Liver (tissue), 3 donors: ENCODE results near the gene BRIP1.

Experiments used
- EGR1 ChIP-seq, 2 donors: IDR thresholded peaks; 2 replicates each; pipeline ENCODE4 v1.6.1; 2016 to 2018; ENCODE audit warnings: antibody characterized with exemption in 2 of 2, low read depth in 2 of 2
- FOXA1 ChIP-seq: IDR thresholded peaks from 2 replicates; pipeline ENCODE4 v1.6.1; 2016; ENCODE audit warnings: antibody characterized with exemption
- HNF4G ChIP-seq: IDR thresholded peaks from 2 replicates; pipeline ENCODE4 v1.6.1; 2016; ENCODE audit warnings: antibody characterized with exemption
- TAF1 ChIP-seq: conservative IDR thresholded peaks from 2 replicates; pipeline ENCODE4 v1.6.1; 2016; ENCODE audit warnings: antibody characterized with exemption, mild to moderate bottlenecking
- TF ChIP-seq, protein P1 (sequence below): fragments of 150-350 bp; IDR thresholded peaks from 2 replicates; pipeline ENCODE4 v1.5.1; 2017; ENCODE audit warnings: improper control_type of control experiment, low read depth, low read length; ENCODE audit not compliant: missing input control
- TF ChIP-seq, protein P2 (sequence below): IDR thresholded peaks from 2 replicates; pipeline ENCODE4 v1.6.1; 2016; ENCODE audit warnings: antibody characterized with exemption, mild to moderate bottlenecking
- donor health status: healthy.
- donor health status: healthy.

DNA sequence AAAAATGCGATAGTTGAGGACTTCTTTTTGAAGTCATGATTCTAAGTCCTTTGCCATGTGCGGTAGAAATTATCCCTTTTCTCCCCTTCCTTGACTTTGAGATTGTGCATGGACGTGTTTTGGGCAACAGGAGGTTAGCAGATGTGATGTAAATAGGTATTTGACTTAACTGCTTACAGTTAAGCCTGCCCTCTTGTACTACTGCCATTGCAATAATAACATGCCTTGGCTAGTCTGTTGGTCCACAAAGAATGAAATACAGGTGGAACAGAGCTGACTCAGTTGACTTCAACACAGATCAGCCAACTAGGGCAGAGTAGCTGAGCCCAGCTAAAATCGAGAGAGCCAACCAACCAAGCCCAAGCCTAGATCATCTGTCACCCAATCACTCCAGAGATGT lies 125.5 kb downstream of the BRIP1 start:
- TF ChIP-seq, protein P1, sequence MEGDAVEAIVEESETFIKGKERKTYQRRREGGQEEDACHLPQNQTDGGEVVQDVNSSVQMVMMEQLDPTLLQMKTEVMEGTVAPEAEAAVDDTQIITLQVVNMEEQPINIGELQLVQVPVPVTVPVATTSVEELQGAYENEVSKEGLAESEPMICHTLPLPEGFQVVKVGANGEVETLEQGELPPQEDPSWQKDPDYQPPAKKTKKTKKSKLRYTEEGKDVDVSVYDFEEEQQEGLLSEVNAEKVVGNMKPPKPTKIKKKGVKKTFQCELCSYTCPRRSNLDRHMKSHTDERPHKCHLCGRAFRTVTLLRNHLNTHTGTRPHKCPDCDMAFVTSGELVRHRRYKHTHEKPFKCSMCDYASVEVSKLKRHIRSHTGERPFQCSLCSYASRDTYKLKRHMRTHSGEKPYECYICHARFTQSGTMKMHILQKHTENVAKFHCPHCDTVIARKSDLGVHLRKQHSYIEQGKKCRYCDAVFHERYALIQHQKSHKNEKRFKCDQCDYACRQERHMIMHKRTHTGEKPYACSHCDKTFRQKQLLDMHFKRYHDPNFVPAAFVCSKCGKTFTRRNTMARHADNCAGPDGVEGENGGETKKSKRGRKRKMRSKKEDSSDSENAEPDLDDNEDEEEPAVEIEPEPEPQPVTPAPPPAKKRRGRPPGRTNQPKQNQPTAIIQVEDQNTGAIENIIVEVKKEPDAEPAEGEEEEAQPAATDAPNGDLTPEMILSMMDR: no peak
- no peak for TF ChIP-seq HNF4G
- no peak for TF ChIP-seq EGR1 (IDR thresholded peaks at IDR 0.05; ENCODE audit: low read depth in 2 of 2)
- TF ChIP-seq, protein P2, sequence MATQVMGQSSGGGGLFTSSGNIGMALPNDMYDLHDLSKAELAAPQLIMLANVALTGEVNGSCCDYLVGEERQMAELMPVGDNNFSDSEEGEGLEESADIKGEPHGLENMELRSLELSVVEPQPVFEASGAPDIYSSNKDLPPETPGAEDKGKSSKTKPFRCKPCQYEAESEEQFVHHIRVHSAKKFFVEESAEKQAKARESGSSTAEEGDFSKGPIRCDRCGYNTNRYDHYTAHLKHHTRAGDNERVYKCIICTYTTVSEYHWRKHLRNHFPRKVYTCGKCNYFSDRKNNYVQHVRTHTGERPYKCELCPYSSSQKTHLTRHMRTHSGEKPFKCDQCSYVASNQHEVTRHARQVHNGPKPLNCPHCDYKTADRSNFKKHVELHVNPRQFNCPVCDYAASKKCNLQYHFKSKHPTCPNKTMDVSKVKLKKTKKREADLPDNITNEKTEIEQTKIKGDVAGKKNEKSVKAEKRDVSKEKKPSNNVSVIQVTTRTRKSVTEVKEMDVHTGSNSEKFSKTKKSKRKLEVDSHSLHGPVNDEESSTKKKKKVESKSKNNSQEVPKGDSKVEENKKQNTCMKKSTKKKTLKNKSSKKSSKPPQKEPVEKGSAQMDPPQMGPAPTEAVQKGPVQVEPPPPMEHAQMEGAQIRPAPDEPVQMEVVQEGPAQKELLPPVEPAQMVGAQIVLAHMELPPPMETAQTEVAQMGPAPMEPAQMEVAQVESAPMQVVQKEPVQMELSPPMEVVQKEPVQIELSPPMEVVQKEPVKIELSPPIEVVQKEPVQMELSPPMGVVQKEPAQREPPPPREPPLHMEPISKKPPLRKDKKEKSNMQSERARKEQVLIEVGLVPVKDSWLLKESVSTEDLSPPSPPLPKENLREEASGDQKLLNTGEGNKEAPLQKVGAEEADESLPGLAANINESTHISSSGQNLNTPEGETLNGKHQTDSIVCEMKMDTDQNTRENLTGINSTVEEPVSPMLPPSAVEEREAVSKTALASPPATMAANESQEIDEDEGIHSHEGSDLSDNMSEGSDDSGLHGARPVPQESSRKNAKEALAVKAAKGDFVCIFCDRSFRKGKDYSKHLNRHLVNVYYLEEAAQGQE: no peak
- no peak for TF ChIP-seq FOXA1
- TF ChIP-seq TAF1: no peak
